Body of pancreas (tissue), 4 donors: ENCODE measurements around the gene ENO4.

Experiments used
- POLR2A ChIP-seq, 3 donors: fragments of 450-650 bp; IDR thresholded peaks; one replicate each; pipeline ENCODE4 v1.6.1; 2016; ENCODE audit warnings: antibody characterized with exemption in 3 of 3, mild to moderate bottlenecking in 2 of 3
- TF ChIP-seq, protein P1 (sequence below), 7 experiments: fragments of 450-650 bp in 4 of 7; fragments of 200-600 bp in 3 of 7; sonication (generic) in 3 of 7; IDR thresholded peaks; one replicate each; pipeline ENCODE4 v1.5.1; 2016 to 2019; ENCODE audit warnings: antibody characterized with exemption in 7 of 7

DNA sequence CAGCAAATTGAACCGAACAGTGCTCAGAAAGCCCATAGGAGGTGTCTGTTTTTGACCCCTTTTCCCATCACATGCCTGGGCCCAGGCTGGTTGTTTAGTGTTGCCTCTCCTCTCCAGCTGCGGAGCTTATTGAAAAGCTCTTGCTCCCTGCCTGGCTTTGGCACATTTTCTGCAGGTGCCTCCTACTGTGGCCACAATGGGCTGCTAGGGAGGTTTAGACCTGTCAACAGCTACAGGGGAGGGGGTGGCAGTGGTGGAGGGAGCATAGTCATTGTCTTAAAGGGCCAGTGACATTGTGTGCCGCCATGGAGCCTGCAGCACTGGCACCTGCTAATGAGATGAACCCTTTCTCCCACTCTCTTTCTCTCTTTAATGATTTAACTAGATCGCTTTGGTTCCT lies 13.2 kb upstream of the ENO4 start:
- TF ChIP-seq, protein P1, sequence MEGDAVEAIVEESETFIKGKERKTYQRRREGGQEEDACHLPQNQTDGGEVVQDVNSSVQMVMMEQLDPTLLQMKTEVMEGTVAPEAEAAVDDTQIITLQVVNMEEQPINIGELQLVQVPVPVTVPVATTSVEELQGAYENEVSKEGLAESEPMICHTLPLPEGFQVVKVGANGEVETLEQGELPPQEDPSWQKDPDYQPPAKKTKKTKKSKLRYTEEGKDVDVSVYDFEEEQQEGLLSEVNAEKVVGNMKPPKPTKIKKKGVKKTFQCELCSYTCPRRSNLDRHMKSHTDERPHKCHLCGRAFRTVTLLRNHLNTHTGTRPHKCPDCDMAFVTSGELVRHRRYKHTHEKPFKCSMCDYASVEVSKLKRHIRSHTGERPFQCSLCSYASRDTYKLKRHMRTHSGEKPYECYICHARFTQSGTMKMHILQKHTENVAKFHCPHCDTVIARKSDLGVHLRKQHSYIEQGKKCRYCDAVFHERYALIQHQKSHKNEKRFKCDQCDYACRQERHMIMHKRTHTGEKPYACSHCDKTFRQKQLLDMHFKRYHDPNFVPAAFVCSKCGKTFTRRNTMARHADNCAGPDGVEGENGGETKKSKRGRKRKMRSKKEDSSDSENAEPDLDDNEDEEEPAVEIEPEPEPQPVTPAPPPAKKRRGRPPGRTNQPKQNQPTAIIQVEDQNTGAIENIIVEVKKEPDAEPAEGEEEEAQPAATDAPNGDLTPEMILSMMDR (IDR thresholded peaks at IDR 0.05) = no peak
- TF ChIP-seq POLR2A (IDR thresholded peaks at IDR 0.05) = no peak
